Osteoblast (primary cell): ENCODE data around the gene TAF4. TPM values are rescaled to one million over a fixed set of nuclear protein-coding genes. Genes with fewer than 3 reads are reported as not detected.
A peak's percentile ranks its signal among the peaks of the same experiment; 100 is the strongest.

Experiments
- DNase-seq: peaks from one replicate; pipeline ENCODE4 v3.0.0; 2011; ENCODE audit warnings: low spot score, mixed read lengths; ENCODE audit not compliant: insufficient read length; ENCODE audit errors: missing footprints
- H2AFZ ChIP-seq: 2 replicates; pipeline ENCODE4 v1.6.0; 2011; ENCODE audit warnings: mild to moderate bottlenecking, low read length
- H3K27ac ChIP-seq: 2 replicates; pipeline ENCODE4 v1.5.1; 2011; ENCODE audit warnings: mild to moderate bottlenecking, low read depth, low read length, moderate library complexity
- H3K27me3 ChIP-seq: 2 replicates; pipeline ENCODE4 v1.6.0; 2012; ENCODE audit warnings: mild to moderate bottlenecking, control low read depth, inconsistent platforms, low read length, moderate library complexity; ENCODE audit not compliant: insufficient read depth
- H3K36me3 ChIP-seq: 2 replicates; pipeline ENCODE4 v1.5.1; 2011; ENCODE audit warnings: mild to moderate bottlenecking, low read length, control low read depth, moderate library complexity; ENCODE audit not compliant: insufficient read depth
- H3K4me1 ChIP-seq: 2 replicates; pipeline ENCODE4 v1.5.1; 2011; ENCODE audit warnings: mild to moderate bottlenecking, low read length, control low read depth, moderate library complexity; ENCODE audit not compliant: insufficient read depth
- H3K4me2 ChIP-seq: 2 replicates; pipeline ENCODE4 v1.6.0; 2011; ENCODE audit warnings: mild to moderate bottlenecking, low read length; ENCODE audit not compliant: insufficient read depth
- H3K4me3 ChIP-seq: fragments of 200-600 bp; sonication (generic); 3 replicates; pipeline ENCODE4 v1.5.1; 2012; ENCODE audit warnings: mild to moderate bottlenecking, low read length, inconsistent platforms; ENCODE audit not compliant: insufficient read depth
- H3K79me2 ChIP-seq: 2 replicates; pipeline ENCODE4 v1.6.0; 2012; ENCODE audit warnings: mild to moderate bottlenecking, low read length, control low read depth, inconsistent platforms; ENCODE audit not compliant: insufficient read depth
- H3K9me3 ChIP-seq: 2 replicates; pipeline ENCODE4 v1.5.1; 2011; ENCODE audit warnings: low read depth, low read length, control low read depth
- H4K20me1 ChIP-seq: 2 replicates; pipeline ENCODE4 v1.6.0; 2012; ENCODE audit warnings: mild to moderate bottlenecking, low read length, control low read depth; ENCODE audit not compliant: insufficient read depth
- total RNA-seq: library from RNA; depleted of rRNA; stranded (reverse); fragments of >200 nt; gene quantifications from 2 replicates; pipeline ENCODE4 v1.2.3, GENCODE V29; 2012
- TF ChIP-seq, protein P1 (sequence below): IDR thresholded peaks from 2 replicates; pipeline ENCODE4 v1.5.1; 2011; ENCODE audit warnings: mild to moderate bottlenecking, low read depth, low read length, moderate library complexity; ENCODE audit errors: extremely low read depth

The TAF4 gene
- total RNA-seq, 1 donor, result 4.3 TPM

- no peaks in the 10 kb centered on the region for H3K79me2 ChIP-seq
- TF ChIP-seq, protein P1, sequence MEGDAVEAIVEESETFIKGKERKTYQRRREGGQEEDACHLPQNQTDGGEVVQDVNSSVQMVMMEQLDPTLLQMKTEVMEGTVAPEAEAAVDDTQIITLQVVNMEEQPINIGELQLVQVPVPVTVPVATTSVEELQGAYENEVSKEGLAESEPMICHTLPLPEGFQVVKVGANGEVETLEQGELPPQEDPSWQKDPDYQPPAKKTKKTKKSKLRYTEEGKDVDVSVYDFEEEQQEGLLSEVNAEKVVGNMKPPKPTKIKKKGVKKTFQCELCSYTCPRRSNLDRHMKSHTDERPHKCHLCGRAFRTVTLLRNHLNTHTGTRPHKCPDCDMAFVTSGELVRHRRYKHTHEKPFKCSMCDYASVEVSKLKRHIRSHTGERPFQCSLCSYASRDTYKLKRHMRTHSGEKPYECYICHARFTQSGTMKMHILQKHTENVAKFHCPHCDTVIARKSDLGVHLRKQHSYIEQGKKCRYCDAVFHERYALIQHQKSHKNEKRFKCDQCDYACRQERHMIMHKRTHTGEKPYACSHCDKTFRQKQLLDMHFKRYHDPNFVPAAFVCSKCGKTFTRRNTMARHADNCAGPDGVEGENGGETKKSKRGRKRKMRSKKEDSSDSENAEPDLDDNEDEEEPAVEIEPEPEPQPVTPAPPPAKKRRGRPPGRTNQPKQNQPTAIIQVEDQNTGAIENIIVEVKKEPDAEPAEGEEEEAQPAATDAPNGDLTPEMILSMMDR, result no peak
- no peak overlapping the region for H3K4me2 ChIP-seq
- no peaks in the 10 kb centered on the region for H3K4me1 ChIP-seq
- no peak overlapping the region for H2AFZ ChIP-seq
- H3K9me3 ChIP-seq, result no peaks in the 10 kb centered on the region
- peak; percentile 52 for DNase-seq
- no peaks in the 10 kb centered on the region for H3K27me3 ChIP-seq
- H3K4me3 ChIP-seq, result no peak overlapping the region
- H3K27ac ChIP-seq, result no peak overlapping the region
- no peaks in the 10 kb centered on the region for H4K20me1 ChIP-seq
- H3K36me3 ChIP-seq, result no peaks in the 10 kb centered on the region
Measured at GRCh38 chr20:61942526-61942925, 123.2 kb downstream of the TAF4 start.

GRCh38 chr20:61941721-61942405 is 123.8 kb downstream of the TAF4 start:
- DNase-seq, result peak; percentile 61
- Histone ChIP-seq H3K36me3 (no peaks in the 10 kb centered on the region), H3K4me1 (no peaks in the 10 kb centered on the region), H2AFZ (no peak overlapping the region), H3K4me2 (no peak overlapping the region), H3K27ac (no peak overlapping the region), H3K27me3 (no peaks in the 10 kb centered on the region), H3K4me3 (no peak overlapping the region), H3K9me3 (no peaks in the 10 kb centered on the region), H4K20me1 (no peaks in the 10 kb centered on the region), H3K79me2 (no peaks in the 10 kb centered on the region)
- TF ChIP-seq, protein P1, result no peak

DNA sequence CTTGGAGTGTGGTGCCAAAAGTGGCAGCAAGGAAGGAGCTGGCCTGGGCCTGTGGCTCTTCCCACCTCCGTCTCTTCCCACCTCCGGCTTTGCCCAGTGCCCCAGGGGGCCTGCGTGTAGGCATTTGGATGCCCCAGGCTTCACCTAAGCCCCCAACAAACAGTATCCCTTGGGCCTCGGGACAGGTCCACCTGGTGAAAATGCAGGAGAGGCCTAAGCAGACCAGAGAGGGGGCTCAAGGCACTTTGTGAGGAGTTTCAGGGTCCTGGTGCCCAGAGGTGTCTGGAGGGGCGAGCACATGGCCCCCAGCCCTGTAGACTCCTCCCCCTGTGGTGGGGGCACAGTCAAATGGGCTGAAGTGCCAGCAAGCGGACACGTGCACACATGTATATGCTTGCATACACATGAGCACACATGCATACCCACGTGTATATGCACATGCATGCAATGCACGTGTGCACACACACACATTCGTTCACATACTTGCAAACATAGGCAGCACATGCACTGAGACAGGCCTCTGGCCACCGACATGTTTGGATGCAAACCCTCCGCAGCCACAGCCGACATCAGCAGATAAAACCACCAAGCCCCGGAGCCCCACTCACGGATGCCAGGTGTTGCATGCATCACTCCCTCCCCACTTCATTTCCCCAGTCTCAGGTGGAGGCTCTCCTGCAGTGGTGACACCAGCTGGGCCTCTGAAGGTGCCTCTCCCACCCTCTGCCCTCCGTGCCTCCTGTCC is 124.5 kb downstream of the TAF4 start:
- DNase-seq, result peak; percentile 67
- H3K36me3 ChIP-seq, result no peaks in the 10 kb centered on the region
- H3K79me2 ChIP-seq, result no peaks in the 10 kb centered on the region
- no peaks in the 10 kb centered on the region for H3K9me3 ChIP-seq
- H3K27ac ChIP-seq, result no peak overlapping the region
- H3K4me2 ChIP-seq, result no peak overlapping the region
- no peak overlapping the region for H2AFZ ChIP-seq
- TF ChIP-seq, protein P1, result no peak
- H3K4me1 ChIP-seq, result no peaks in the 10 kb centered on the region
- H3K27me3 ChIP-seq, result no peaks in the 10 kb centered on the region
- no peaks in the 10 kb centered on the region for H4K20me1 ChIP-seq
- H3K4me3 ChIP-seq, result no peak overlapping the region

DNA sequence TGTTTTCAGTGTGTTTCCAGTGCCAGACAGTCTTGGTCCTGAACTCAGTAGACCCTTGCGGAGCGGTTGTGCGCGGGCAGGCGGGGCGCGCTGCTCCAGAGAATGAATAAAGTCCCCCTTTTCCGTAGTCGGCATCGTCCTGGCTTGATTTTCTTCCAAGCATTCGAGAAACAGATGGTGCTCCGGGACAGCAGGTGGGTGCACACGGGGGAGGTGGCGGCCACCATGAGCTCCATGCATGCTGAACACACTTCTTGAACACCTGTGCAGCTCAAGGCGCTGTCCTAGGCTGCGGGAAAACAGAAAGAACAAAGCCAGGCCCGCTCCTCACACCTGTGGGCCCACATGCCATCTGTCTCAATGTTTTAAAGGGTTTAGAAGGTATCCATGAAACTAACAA is 125.2 kb downstream of the TAF4 start:
- Histone ChIP-seq H3K36me3 (no peaks in the 10 kb centered on the region), H3K4me3 (no peak overlapping the region), H3K27me3 (no peaks in the 10 kb centered on the region), H3K79me2 (no peaks in the 10 kb centered on the region), H3K4me2 (no peak overlapping the region), H3K4me1 (no peaks in the 10 kb centered on the region), H3K27ac (no peak overlapping the region), H3K9me3 (no peaks in the 10 kb centered on the region), H4K20me1 (no peaks in the 10 kb centered on the region), H2AFZ (no peak overlapping the region)
- DNase-seq, result peak; percentile 45
- TF ChIP-seq, protein P1, result no peak
